ENCODE measurements around the gene PAM16. TPM values are rescaled to one million over a fixed set of nuclear protein-coding genes. Genes with fewer than 3 reads are reported as not detected.
A peak's percentile ranks its signal among the peaks of the same experiment; 100 is the strongest.

PAM16 gene
- total and polyA plus RNA-seq, 4 donors = 14.0 to 70.5 (median 29.6) TPM

DNA sequence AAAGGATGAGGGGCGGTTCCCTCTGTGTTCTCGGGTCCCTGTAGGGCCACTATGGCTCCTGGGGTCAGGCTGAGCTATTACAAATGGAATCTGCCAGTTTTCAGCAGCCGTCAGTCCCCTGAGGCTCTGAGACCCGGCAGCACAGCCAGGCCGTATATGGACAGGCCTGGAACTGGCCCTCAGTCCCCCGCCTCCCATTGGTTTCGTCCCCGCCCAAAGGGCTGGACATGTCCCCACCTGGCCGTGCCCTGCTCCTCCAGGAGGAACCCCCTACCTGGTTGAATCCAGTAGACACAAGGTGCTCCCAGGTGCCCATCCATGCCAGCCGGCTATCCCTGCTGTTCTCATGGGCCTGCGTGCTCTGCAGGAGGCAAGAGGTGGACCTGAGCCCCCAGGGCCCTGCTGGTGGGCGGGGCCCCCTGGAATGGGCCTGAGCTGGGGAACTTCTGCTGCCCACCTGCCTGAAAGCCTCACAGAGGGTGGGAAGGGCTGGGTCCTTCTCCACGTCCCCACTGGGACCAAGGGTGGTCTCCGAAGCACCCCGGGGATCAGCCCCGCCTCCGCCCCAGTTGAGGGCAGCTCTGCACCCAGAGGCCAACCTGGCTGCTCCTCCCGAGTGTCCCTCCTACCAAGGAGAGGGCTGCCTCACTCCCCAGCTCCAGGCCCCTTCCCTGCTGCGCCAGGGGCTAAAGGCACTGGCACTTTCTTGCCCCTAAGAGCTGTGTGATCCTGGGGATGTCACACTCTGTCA lies 37.3 kb upstream of the PAM16 start:
- TF ChIP-seq TAF1 (conservative IDR thresholded peaks at IDR 0.05) (no peak), REST (IDR thresholded peaks at IDR 0.05) (no peak), SP1 (IDR thresholded peaks at IDR 0.05) (no peak), RAD21 (IDR thresholded peaks at IDR 0.05) (no peak), FOXA2 (IDR thresholded peaks at IDR 0.05) (no peak), FOXA1 (IDR thresholded peaks at IDR 0.05) (no peak), HNF4G (IDR thresholded peaks at IDR 0.05) (no peak), JUND (IDR thresholded peaks at IDR 0.05) (no peak), YY1 (IDR thresholded peaks at IDR 0.05) (no peak), EGR1 (IDR thresholded peaks at IDR 0.05; ENCODE audit: low read depth in 2 of 2) (no peak), GABPA (IDR thresholded peaks at IDR 0.05 in 1 of 2, conservative IDR thresholded peaks at IDR 0.05 in 1 of 2) (no peak), NR2F2 (IDR thresholded peaks at IDR 0.05) (no peak), RXRA (IDR thresholded peaks at IDR 0.05) (no peak), HNF4A (conservative IDR thresholded peaks at IDR 0.05) (no peak)
- TF ChIP-seq, protein P1, sequence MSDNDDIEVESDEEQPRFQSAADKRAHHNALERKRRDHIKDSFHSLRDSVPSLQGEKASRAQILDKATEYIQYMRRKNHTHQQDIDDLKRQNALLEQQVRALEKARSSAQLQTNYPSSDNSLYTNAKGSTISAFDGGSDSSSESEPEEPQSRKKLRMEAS (IDR thresholded peaks at IDR 0.05) = no peak
- TF ChIP-seq, protein P2, sequence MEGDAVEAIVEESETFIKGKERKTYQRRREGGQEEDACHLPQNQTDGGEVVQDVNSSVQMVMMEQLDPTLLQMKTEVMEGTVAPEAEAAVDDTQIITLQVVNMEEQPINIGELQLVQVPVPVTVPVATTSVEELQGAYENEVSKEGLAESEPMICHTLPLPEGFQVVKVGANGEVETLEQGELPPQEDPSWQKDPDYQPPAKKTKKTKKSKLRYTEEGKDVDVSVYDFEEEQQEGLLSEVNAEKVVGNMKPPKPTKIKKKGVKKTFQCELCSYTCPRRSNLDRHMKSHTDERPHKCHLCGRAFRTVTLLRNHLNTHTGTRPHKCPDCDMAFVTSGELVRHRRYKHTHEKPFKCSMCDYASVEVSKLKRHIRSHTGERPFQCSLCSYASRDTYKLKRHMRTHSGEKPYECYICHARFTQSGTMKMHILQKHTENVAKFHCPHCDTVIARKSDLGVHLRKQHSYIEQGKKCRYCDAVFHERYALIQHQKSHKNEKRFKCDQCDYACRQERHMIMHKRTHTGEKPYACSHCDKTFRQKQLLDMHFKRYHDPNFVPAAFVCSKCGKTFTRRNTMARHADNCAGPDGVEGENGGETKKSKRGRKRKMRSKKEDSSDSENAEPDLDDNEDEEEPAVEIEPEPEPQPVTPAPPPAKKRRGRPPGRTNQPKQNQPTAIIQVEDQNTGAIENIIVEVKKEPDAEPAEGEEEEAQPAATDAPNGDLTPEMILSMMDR (IDR thresholded peaks at IDR 0.05; ENCODE audit: low read depth, low read length, missing input control) = no peak
- TF ChIP-seq, protein P3, sequence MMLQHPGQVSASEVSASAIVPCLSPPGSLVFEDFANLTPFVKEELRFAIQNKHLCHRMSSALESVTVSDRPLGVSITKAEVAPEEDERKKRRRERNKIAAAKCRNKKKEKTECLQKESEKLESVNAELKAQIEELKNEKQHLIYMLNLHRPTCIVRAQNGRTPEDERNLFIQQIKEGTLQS (IDR thresholded peaks at IDR 0.05) = no peak
- TF ChIP-seq, protein P4, sequence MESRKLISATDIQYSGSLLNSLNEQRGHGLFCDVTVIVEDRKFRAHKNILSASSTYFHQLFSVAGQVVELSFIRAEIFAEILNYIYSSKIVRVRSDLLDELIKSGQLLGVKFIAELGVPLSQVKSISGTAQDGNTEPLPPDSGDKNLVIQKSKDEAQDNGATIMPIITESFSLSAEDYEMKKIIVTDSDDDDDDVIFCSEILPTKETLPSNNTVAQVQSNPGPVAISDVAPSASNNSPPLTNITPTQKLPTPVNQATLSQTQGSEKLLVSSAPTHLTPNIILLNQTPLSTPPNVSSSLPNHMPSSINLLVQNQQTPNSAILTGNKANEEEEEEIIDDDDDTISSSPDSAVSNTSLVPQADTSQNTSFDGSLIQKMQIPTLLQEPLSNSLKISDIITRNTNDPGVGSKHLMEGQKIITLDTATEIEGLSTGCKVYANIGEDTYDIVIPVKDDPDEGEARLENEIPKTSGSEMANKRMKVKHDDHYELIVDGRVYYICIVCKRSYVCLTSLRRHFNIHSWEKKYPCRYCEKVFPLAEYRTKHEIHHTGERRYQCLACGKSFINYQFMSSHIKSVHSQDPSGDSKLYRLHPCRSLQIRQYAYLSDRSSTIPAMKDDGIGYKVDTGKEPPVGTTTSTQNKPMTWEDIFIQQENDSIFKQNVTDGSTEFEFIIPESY (IDR thresholded peaks at IDR 0.05) = no peak
- Histone ChIP-seq H3K27ac (ENCODE audit: low read depth in 1 of 2, low read length in 2 of 2) (peak overlapping the region in 1 of 2 donors; percentile 18), H3K9me3 (ENCODE audit: control insufficient read depth in 4 of 4, low read length in 3 of 4) (no peaks in the 10 kb centered on the region), H3K4me1 (ENCODE audit: control insufficient read depth in 4 of 4, insufficient read depth in 4 of 4, low read length in 3 of 4) (peaks cover 0 to 11% (median 0%) of the 10 kb centered on the region in 4 donors), H3K27me3 (ENCODE audit: control insufficient read depth in 4 of 4, insufficient read depth in 4 of 4, low read length in 3 of 4) (no peaks in the 10 kb centered on the region), H3K9ac (ENCODE audit: low read depth in 1 of 2, low read length in 2 of 2) (no peak overlapping the region), H3K4me3 (ENCODE audit: low read depth in 1 of 3, low read length in 3 of 3) (no peak overlapping the region), H3K36me3 (ENCODE audit: control insufficient read depth in 4 of 4, insufficient read depth in 3 of 4, low read depth in 1 of 4, low read length in 3 of 4) (peaks cover 0 to 3% (median 0%) of the 10 kb centered on the region in 4 donors)
- WGBS = 89% methylated on average over 19 of the region's 19 CpGs
- DNase-seq (ENCODE audit: low spot score) = no peak
